PC-9 (cell line): Measurements from ENCODE around the gene PPP1R15B.

Experiments
- EZH2 ChIP-seq: fragments of 200-600 bp; sonication (generic); IDR thresholded peaks from 2 replicates; pipeline ENCODE4 v1.8.0; 2017; ENCODE audit warnings: antibody characterized with exemption, low read depth
- TF ChIP-seq, protein P1 (sequence below): fragments of 200-600 bp; sonication (generic); conservative IDR thresholded peaks from 2 replicates; pipeline ENCODE4 v1.6.1; 2017; ENCODE audit warnings: mixed run types, antibody characterized with exemption, mild to moderate bottlenecking, moderate library complexity

DNA sequence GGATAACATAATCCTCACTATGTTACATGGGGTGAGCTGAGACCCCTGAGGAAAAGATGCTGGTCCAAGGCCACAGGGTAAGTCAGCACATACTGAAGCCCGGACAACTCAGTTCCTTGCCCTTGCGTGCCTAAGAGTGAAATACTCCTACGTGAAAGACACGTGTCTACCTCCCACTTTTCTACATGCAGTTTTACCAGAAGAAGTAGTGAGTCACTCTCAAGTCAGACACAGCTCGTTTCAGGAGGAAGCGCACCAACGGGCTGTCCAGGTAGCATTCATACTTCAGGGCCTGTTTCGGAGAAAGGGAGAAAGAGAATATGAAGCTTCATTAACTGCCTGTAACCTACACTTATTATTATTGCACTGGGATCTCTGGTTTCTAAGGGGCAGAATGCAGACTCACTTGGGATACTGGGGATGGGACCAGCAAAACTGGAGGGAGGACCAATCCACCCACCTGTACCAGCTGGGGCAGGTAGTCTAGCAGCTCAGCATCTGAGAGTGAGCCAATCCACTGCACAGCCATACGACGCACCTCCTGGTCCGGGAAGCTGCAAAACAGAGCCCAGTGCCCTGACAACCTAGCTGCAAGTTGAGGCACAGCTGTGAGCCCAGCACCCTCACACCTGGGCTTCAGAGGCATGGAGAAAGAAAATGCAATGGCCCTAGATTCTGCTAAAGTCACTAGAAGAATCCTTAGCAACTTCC is 32.4 kb upstream of the PPP1R15B start:
- TF ChIP-seq, protein P1, sequence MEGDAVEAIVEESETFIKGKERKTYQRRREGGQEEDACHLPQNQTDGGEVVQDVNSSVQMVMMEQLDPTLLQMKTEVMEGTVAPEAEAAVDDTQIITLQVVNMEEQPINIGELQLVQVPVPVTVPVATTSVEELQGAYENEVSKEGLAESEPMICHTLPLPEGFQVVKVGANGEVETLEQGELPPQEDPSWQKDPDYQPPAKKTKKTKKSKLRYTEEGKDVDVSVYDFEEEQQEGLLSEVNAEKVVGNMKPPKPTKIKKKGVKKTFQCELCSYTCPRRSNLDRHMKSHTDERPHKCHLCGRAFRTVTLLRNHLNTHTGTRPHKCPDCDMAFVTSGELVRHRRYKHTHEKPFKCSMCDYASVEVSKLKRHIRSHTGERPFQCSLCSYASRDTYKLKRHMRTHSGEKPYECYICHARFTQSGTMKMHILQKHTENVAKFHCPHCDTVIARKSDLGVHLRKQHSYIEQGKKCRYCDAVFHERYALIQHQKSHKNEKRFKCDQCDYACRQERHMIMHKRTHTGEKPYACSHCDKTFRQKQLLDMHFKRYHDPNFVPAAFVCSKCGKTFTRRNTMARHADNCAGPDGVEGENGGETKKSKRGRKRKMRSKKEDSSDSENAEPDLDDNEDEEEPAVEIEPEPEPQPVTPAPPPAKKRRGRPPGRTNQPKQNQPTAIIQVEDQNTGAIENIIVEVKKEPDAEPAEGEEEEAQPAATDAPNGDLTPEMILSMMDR = no peak
- TF ChIP-seq EZH2 = no peak
